K562 (cell line): Measurements from ENCODE around the gene NPFFR1. TPM values are rescaled to one million over a fixed set of nuclear protein-coding genes. Genes with fewer than 3 reads are reported as not detected.

Source experiments
- ATAC-seq: fragments of 200-7000 bp; cut with Tn5 transposase; 3 replicates; pipeline ENCODE4 v1.9.1; 2020; ENCODE audit warnings: moderate library complexity
- BruUV-seq: library from RNA; stranded (reverse); fragments of 400-500 nt; replicated peaks from 2 replicates; lab custom pipeline; 2021; lab: Mats Ljungman, UMichigan
- CTCF ChIA-PET: fragments of 300-600 bp; formaldehyde crosslinking; extraction: SDS; loops from one replicate; lab custom pipeline; 2021; ENCODE audit warnings: low intra/inter-chr PET ratio; lab: Yijun Ruan, JAX
- POLR2A ChIA-PET: fragments of 300-600, 350-650 bp; sonication (Branson Sonifier 250); formaldehyde crosslinking; extraction: SDS; loops from one replicate; lab custom pipeline; 2021; ENCODE audit warnings: antibody characterized with exemption, inconsistent platforms; lab: Yijun Ruan, JAX
- DNase-seq, 4 experiments: peaks; one replicate each; pipeline versions ENCODE4 v3.0.0 to v3.0.0-alpha.2; 2011 to 2018; ENCODE audit warnings: low spot score in 3 of 4, mixed read lengths in 3 of 4; ENCODE audit errors: extremely low read depth in 1 of 4
- FAIRE-seq: peaks from 2 replicates; lab custom pipeline; 2011; peaks lifted over from hg19 to GRCh38; lab: Jason Lieb, UNC
- H2AFZ ChIP-seq: 2 replicates; pipeline ENCODE4 v1.6.0; 2011; ENCODE audit warnings: low read depth, low read length, control low read depth, inconsistent platforms
- H3K27ac ChIP-seq: fragments of 200-600 bp; 3 replicates; pipeline ENCODE4 v1.8.0; 2011; ENCODE audit warnings: low read depth, mild to moderate bottlenecking, control low read depth, inconsistent platforms, low read length, moderate library complexity, mixed read lengths; ENCODE audit errors: extremely low read depth
- H3K27me3 ChIP-seq, 2 experiments: fragments of 300-600 bp in 1 of 2; 2 replicates in 1 of 2; 3 replicates in 1 of 2; pipeline versions ENCODE4 v1.6.0 to v1.8.0; 2011; ENCODE audit warnings: inconsistent platforms in 2 of 2, low read length in 2 of 2, mild to moderate bottlenecking in 1 of 2, mixed read lengths in 1 of 2, moderate library complexity in 1 of 2; ENCODE audit not compliant: control insufficient read depth in 2 of 2, insufficient read depth in 2 of 2
- H3K36me3 ChIP-seq: fragments of 300-600 bp; 3 replicates; pipeline ENCODE4 v1.8.0; 2011; ENCODE audit warnings: mild to moderate bottlenecking, low read length, inconsistent platforms; ENCODE audit not compliant: control insufficient read depth, insufficient read depth
- H3K4me1 ChIP-seq, 2 experiments: fragments of 200-600 bp in 1 of 2; replicated peaks in 1 of 2; 2 replicates in 1 of 2; 3 replicates in 1 of 2; pipeline versions ENCODE4 v1.5.1 to v1.8.0; 2011; ENCODE audit warnings: inconsistent platforms in 2 of 2, low read length in 2 of 2, mild to moderate bottlenecking in 1 of 2, mixed read lengths in 1 of 2, moderate library complexity in 1 of 2; ENCODE audit not compliant: control insufficient read depth in 2 of 2, insufficient read depth in 2 of 2
- H3K4me2 ChIP-seq: 2 replicates; pipeline ENCODE4 v1.6.1; 2011; ENCODE audit warnings: low read length, control low read depth, inconsistent platforms, mixed read lengths; ENCODE audit not compliant: insufficient read depth
- H3K4me3 ChIP-seq: fragments of 200-600 bp; sonication (generic), shearing (Covaris generic); 2 replicates; pipeline ENCODE4 v1.5.1; 2016; ENCODE audit warnings: control low read depth, inconsistent platforms
- H3K79me2 ChIP-seq: fragments of 200-600 bp; 3 replicates; pipeline ENCODE4 v1.8.0; 2011; ENCODE audit warnings: low read length, inconsistent platforms; ENCODE audit not compliant: control insufficient read depth, insufficient read depth
- H3K9ac ChIP-seq, 2 experiments: 2 replicates each; pipeline versions ENCODE4 v1.6.0 to v1.6.1; 2011; ENCODE audit warnings: low read depth in 2 of 2, low read length in 2 of 2, control low read depth in 1 of 2, inconsistent platforms in 1 of 2, mild to moderate bottlenecking in 1 of 2, mixed read lengths in 1 of 2; ENCODE audit not compliant: insufficient read depth in 1 of 2
- H3K9me1 ChIP-seq: one replicate; pipeline ENCODE4 v1.6.0; 2011; ENCODE audit warnings: inconsistent platforms, mild to moderate bottlenecking, low read length, moderate library complexity; ENCODE audit not compliant: control insufficient read depth, insufficient read depth
- H3K9me3 ChIP-seq: replicated peaks from 2 replicates; pipeline ENCODE4 v1.5.1; 2011; ENCODE audit warnings: low read depth, low read length, inconsistent platforms; ENCODE audit not compliant: control insufficient read depth, insufficient read depth
- H4K20me1 ChIP-seq: replicated peaks from 2 replicates; pipeline ENCODE4 v1.6.1; 2011; ENCODE audit warnings: low read length, inconsistent platforms, mixed read lengths; ENCODE audit not compliant: control insufficient read depth, insufficient read depth
- GATAD2A ChIP-seq: fragments of 450-650 bp; IDR thresholded peaks from 2 replicates; pipeline ENCODE4 v1.6.1; 2017
- NFXL1 ChIP-seq: fragments of 450-650 bp; formaldehyde crosslinking; IDR thresholded peaks from 2 replicates; pipeline ENCODE4 v1.4.0; 2021; ENCODE audit warnings: mild to moderate bottlenecking
- POLR2B ChIP-seq: fragments of 450-650 bp; IDR thresholded peaks from 2 replicates; pipeline ENCODE4 v1.6.1; 2018; ENCODE audit warnings: low read depth; ENCODE audit not compliant: partially characterized antibody
- SMARCA4 ChIP-seq: fragments of 450-650 bp; IDR thresholded peaks from 2 replicates; pipeline ENCODE4 v1.6.1; 2016
- SMC3 ChIP-seq: conservative IDR thresholded peaks from 2 replicates; pipeline ENCODE4 v1.6.1; 2011; ENCODE audit warnings: low read depth, low read length, improper control_type of control experiment; ENCODE audit not compliant: insufficient read depth
- SPI1 ChIP-seq: IDR thresholded peaks from 2 replicates; pipeline ENCODE4 v1.6.1; 2011; ENCODE audit warnings: low read depth, low read length, control low read depth, borderline replicate concordance
- ZEB2 ChIP-seq: fragments of 450-650 bp; IDR thresholded peaks from 2 replicates; pipeline ENCODE4 v1.6.1; 2016
- WGBS: fragments of 100-300 bp; shearing (Covaris generic); methylation state at CpG from one replicate; pipeline ENCODE4 v1.1.6; 2016; ENCODE audit warnings: low coverage, mixed read lengths; ENCODE audit not compliant: insufficient coverage; ENCODE audit errors: missing lambda C conversion rate; 5-methylcytosine and 5-hydroxymethylcytosine counted together
- in situ Hi-C: fragments of 300-500 bp; cut with MboI; formaldehyde crosslinking; loops from 4 replicates; pipeline ENCODE4 v1.15.0; 2018; ENCODE audit warnings: inconsistent platforms, mixed read lengths
- intact Hi-C: fragments of 100-400 bp; cut with micrococcal nuclease; formaldehyde crosslinking; loops from 2 replicates; pipeline ENCODE4 v1.14.2; 2022
- polyA plus RNA-seq, 8 experiments: library from polyadenylated mRNA; depleted of rRNA in 4 of 8; stranded (reverse) in 5 of 8; unstranded in 3 of 8; fragments of >200 nt; fragmentation: Nextera tagmentation in 2 of 8; fragmentation: Illumina TruSeq in 1 of 8; extraction: Ambion mirVana in 2 of 8; extraction: Trizol in 1 of 8; gene quantifications; 2 replicates each; pipeline versions ENCODE4 v1.2.1 to v1.2.3, GENCODE V29; 2011 to 2014; ENCODE audit warnings: inconsistent platforms in 1 of 8, missing spikeins in 1 of 8
- total RNA-seq, 7 experiments: library from RNA; depleted of rRNA in 6 of 7; stranded (reverse); fragments of >200 nt in 6 of 7; fragmentation: Illumina TruSeq in 2 of 7; extraction: Trizol in 2 of 7; gene quantifications; 2 replicates each; pipeline versions ENCODE4 v1.2.1 to v1.2.3, GENCODE V29; 2011 to 2021; ENCODE audit warnings: low replicate concordance in 1 of 7
- TF ChIP-seq, protein P1 (sequence below): fragments of 250-450 bp; sonication (Bioruptor Pico); IDR thresholded peaks from 2 replicates; pipeline ENCODE4 v1.4.0; 2020
- TF ChIP-seq, protein P2 (sequence below): fragments of 250-450 bp; sonication (Bioruptor Pico); IDR thresholded peaks from 2 replicates; pipeline ENCODE4 v1.4.0; 2020; ENCODE audit warnings: mild to moderate bottlenecking, moderate library complexity
- TF ChIP-seq, protein P3 (sequence below): sonication (generic); formaldehyde crosslinking; IDR thresholded peaks from 2 replicates; pipeline ENCODE4 v1.8.0; 2023; ENCODE audit warnings: missing genetic modification reagents, mild to moderate bottlenecking, borderline replicate concordance

The NPFFR1 gene
- total and polyA plus RNA-seq, 9 of the 15 experiments (the other 6 are each of a cell fraction or from before 2014, with no cell fraction given) = under 0.01 TPM; not detected in 8

DNA sequence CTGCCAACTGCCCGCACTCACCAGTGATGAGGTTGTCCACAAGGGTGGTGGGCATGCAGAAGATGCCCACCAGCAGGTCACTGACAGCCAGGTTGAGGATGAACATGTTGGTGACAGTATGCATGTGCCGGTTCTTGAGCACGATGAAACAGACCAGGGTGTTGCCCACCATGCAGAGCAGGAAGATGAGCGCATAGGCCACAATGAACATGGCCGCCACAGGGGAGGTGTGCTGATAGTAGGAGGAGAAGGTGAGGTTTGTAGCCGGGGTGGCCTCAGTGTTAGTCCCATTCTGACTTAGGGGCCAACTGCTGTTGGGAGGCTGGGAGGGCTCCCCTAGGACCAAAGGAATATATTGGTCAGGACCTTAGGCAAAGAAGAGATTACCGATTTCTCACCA, 17.7 kb downstream of the NPFFR1 start (continued):
- TF ChIP-seq, protein P1, sequence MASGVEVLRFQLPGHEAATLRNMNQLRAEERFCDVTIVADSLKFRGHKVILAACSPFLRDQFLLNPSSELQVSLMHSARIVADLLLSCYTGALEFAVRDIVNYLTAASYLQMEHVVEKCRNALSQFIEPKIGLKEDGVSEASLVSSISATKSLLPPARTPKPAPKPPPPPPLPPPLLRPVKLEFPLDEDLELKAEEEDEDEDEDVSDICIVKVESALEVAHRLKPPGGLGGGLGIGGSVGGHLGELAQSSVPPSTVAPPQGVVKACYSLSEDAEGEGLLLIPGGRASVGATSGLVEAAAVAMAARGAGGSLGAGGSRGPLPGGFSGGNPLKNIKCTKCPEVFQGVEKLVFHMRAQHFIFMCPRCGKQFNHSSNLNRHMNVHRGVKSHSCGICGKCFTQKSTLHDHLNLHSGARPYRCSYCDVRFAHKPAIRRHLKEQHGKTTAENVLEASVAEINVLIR = no peak
- no peak for TF ChIP-seq SPI1

DNA sequence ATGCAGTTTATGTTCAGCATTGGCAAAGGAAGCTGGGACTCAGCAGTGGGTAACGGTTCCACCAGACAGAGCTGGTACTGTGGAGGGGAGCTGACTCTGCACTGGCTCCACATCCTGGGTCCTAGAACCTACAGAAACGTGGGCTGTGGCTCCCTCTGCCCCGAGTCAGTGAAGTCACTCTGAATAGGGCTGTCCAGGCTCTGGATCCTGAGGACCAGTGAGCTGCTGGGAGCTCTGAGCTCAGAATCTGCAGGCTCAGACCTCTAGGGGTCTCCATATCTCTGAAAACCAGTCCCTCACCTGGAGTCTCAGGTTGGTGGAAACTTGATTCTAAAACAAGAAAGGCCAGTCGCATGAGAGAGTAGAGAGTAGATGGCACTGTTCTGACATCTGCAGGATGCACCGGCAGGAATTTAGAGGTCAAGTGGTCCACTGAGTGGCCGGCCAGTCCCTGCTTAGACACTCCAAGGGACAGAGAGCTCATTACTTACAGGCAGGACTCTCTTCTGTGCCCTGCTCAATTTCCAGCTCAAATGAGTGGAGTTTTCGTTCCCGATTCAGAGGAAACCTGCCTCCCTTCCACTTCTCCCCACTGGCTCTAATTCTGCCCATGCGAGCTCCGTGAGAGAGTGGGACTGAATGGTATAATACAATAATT, 18.6 kb downstream of the NPFFR1 start:
- H3K27me3 ChIP-seq = peaks cover 20 to 57% of the 10 kb centered on the region in 2 experiments
- 2% methylated on average over 10 of the region's 10 CpGs for WGBS
- peaks cover 0 to 5% of the 10 kb centered on the region in 2 experiments; a peak in 2 of 5 replicates for H3K4me1 ChIP-seq
- no peaks in the 10 kb centered on the region for H3K9me1 ChIP-seq
- intact Hi-C loops = loop anchor here (1.0 to 5.0 kb wide), 3 partner anchors 66 to 100 kb away; no protein-coding TSS in a partner anchor
- H3K9ac ChIP-seq = no peak overlapping the region
- no peaks in the 10 kb centered on the region for H3K9me3 ChIP-seq
- DNase-seq = peak; percentile 47 to 67 (median 58)
- in situ Hi-C loops = no loop called here
- no TSS peak for BruUV-seq
- CTCF ChIA-PET = interaction anchor here (0.6 to 1.6 kb wide), 4 partner anchors 44 to 272 kb away, joined by 3 to 8 read pairs (median 4); no protein-coding TSS in a partner anchor
- peaks cover 5% of the 10 kb centered on the region; the same call in 1 of the 2 replicates for H4K20me1 ChIP-seq
- H3K4me3 ChIP-seq = no peak overlapping the region
- H3K36me3 ChIP-seq = no peaks in the 10 kb centered on the region
- H3K79me2 ChIP-seq = no peaks in the 10 kb centered on the region
- H3K27ac ChIP-seq = no peak overlapping the region
- POLR2A ChIA-PET = interaction anchor here (0.7 to 1.6 kb wide), 8 partner anchors 10 to 117 kb away, joined by 3 to 15 read pairs (median 3); no protein-coding TSS in a partner anchor
- H2AFZ ChIP-seq = no peak overlapping the region
- peak; percentile 54 for FAIRE-seq
- ATAC-seq = peak; percentile 94
- no peak overlapping the region for H3K4me2 ChIP-seq
- TF ChIP-seq, protein P2, sequence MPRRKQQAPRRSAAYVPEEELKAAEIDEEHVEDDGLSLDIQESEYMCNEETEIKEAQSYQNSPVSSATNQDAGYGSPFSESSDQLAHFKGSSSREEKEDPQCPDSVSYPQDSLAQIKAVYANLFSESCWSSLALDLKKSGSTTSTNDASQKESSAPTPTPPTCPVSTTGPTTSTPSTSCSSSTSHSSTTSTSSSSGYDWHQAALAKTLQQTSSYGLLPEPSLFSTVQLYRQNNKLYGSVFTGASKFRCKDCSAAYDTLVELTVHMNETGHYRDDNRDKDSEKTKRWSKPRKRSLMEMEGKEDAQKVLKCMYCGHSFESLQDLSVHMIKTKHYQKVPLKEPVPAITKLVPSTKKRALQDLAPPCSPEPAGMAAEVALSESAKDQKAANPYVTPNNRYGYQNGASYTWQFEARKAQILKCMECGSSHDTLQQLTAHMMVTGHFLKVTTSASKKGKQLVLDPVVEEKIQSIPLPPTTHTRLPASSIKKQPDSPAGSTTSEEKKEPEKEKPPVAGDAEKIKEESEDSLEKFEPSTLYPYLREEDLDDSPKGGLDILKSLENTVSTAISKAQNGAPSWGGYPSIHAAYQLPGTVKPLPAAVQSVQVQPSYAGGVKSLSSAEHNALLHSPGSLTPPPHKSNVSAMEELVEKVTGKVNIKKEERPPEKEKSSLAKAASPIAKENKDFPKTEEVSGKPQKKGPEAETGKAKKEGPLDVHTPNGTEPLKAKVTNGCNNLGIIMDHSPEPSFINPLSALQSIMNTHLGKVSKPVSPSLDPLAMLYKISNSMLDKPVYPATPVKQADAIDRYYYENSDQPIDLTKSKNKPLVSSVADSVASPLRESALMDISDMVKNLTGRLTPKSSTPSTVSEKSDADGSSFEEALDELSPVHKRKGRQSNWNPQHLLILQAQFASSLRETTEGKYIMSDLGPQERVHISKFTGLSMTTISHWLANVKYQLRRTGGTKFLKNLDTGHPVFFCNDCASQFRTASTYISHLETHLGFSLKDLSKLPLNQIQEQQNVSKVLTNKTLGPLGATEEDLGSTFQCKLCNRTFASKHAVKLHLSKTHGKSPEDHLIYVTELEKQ (CRISPR knock-in tag) = no peak
- TF ChIP-seq ZEB2 (peak; percentile 44; the same call in 1 of the 2 replicates), SMC3 (0 out of 2 replicates have a peak, but pooled peaks have one; percentile 13), SMARCA4 (0 out of 2 replicates have a peak, but pooled peaks have one; percentile 21), NFXL1 (CRISPR knock-in tag) (no peak), GATAD2A (no peak), POLR2B (no peak)
- TF ChIP-seq, protein P3, sequence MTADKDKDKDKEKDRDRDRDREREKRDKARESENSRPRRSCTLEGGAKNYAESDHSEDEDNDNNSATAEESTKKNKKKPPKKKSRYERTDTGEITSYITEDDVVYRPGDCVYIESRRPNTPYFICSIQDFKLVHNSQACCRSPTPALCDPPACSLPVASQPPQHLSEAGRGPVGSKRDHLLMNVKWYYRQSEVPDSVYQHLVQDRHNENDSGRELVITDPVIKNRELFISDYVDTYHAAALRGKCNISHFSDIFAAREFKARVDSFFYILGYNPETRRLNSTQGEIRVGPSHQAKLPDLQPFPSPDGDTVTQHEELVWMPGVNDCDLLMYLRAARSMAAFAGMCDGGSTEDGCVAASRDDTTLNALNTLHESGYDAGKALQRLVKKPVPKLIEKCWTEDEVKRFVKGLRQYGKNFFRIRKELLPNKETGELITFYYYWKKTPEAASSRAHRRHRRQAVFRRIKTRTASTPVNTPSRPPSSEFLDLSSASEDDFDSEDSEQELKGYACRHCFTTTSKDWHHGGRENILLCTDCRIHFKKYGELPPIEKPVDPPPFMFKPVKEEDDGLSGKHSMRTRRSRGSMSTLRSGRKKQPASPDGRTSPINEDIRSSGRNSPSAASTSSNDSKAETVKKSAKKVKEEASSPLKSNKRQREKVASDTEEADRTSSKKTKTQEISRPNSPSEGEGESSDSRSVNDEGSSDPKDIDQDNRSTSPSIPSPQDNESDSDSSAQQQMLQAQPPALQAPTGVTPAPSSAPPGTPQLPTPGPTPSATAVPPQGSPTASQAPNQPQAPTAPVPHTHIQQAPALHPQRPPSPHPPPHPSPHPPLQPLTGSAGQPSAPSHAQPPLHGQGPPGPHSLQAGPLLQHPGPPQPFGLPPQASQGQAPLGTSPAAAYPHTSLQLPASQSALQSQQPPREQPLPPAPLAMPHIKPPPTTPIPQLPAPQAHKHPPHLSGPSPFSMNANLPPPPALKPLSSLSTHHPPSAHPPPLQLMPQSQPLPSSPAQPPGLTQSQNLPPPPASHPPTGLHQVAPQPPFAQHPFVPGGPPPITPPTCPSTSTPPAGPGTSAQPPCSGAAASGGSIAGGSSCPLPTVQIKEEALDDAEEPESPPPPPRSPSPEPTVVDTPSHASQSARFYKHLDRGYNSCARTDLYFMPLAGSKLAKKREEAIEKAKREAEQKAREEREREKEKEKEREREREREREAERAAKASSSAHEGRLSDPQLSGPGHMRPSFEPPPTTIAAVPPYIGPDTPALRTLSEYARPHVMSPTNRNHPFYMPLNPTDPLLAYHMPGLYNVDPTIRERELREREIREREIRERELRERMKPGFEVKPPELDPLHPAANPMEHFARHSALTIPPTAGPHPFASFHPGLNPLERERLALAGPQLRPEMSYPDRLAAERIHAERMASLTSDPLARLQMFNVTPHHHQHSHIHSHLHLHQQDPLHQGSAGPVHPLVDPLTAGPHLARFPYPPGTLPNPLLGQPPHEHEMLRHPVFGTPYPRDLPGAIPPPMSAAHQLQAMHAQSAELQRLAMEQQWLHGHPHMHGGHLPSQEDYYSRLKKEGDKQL = no peak
